K562 (cell line): ENCODE measurements around the gene LCTL. TPM values are rescaled to one million over a fixed set of nuclear protein-coding genes. Genes with fewer than 3 reads are reported as not detected.

Source experiments
- ATAC-seq: fragments of 200-7000 bp; cut with Tn5 transposase; 3 replicates; pipeline ENCODE4 v1.9.1; 2020; ENCODE audit warnings: moderate library complexity
- BruUV-seq: library from RNA; stranded (reverse); fragments of 400-500 nt; replicated peaks from 2 replicates; lab custom pipeline; 2021; lab: Mats Ljungman, UMichigan
- CTCF ChIA-PET: fragments of 300-600 bp; formaldehyde crosslinking; extraction: SDS; loops from one replicate; lab custom pipeline; 2021; ENCODE audit warnings: low intra/inter-chr PET ratio; lab: Yijun Ruan, JAX
- POLR2A ChIA-PET: fragments of 300-600, 350-650 bp; sonication (Branson Sonifier 250); formaldehyde crosslinking; extraction: SDS; loops from one replicate; lab custom pipeline; 2021; ENCODE audit warnings: antibody characterized with exemption, inconsistent platforms; lab: Yijun Ruan, JAX
- DNase-seq, 4 experiments: peaks; one replicate each; pipeline versions ENCODE4 v3.0.0 to v3.0.0-alpha.2; 2011 to 2018; ENCODE audit warnings: low spot score in 3 of 4, mixed read lengths in 3 of 4; ENCODE audit errors: extremely low read depth in 1 of 4
- FAIRE-seq: peaks from 2 replicates; lab custom pipeline; 2011; peaks lifted over from hg19 to GRCh38; lab: Jason Lieb, UNC
- H2AFZ ChIP-seq: 2 replicates; pipeline ENCODE4 v1.6.0; 2011; ENCODE audit warnings: low read depth, low read length, control low read depth, inconsistent platforms
- H3K27ac ChIP-seq: fragments of 200-600 bp; 3 replicates; pipeline ENCODE4 v1.8.0; 2011; ENCODE audit warnings: low read depth, mild to moderate bottlenecking, control low read depth, inconsistent platforms, low read length, moderate library complexity, mixed read lengths; ENCODE audit errors: extremely low read depth
- H3K27me3 ChIP-seq, 2 experiments: fragments of 300-600 bp in 1 of 2; 2 replicates in 1 of 2; 3 replicates in 1 of 2; pipeline versions ENCODE4 v1.6.0 to v1.8.0; 2011; ENCODE audit warnings: inconsistent platforms in 2 of 2, low read length in 2 of 2, mild to moderate bottlenecking in 1 of 2, mixed read lengths in 1 of 2, moderate library complexity in 1 of 2; ENCODE audit not compliant: control insufficient read depth in 2 of 2, insufficient read depth in 2 of 2
- H3K36me3 ChIP-seq: fragments of 300-600 bp; 3 replicates; pipeline ENCODE4 v1.8.0; 2011; ENCODE audit warnings: mild to moderate bottlenecking, low read length, inconsistent platforms; ENCODE audit not compliant: control insufficient read depth, insufficient read depth
- H3K4me1 ChIP-seq, 2 experiments: fragments of 200-600 bp in 1 of 2; replicated peaks in 1 of 2; 2 replicates in 1 of 2; 3 replicates in 1 of 2; pipeline versions ENCODE4 v1.5.1 to v1.8.0; 2011; ENCODE audit warnings: inconsistent platforms in 2 of 2, low read length in 2 of 2, mild to moderate bottlenecking in 1 of 2, mixed read lengths in 1 of 2, moderate library complexity in 1 of 2; ENCODE audit not compliant: control insufficient read depth in 2 of 2, insufficient read depth in 2 of 2
- H3K4me2 ChIP-seq: 2 replicates; pipeline ENCODE4 v1.6.1; 2011; ENCODE audit warnings: low read length, control low read depth, inconsistent platforms, mixed read lengths; ENCODE audit not compliant: insufficient read depth
- H3K4me3 ChIP-seq: fragments of 200-600 bp; sonication (generic), shearing (Covaris generic); 2 replicates; pipeline ENCODE4 v1.5.1; 2016; ENCODE audit warnings: control low read depth, inconsistent platforms
- H3K79me2 ChIP-seq: fragments of 200-600 bp; 3 replicates; pipeline ENCODE4 v1.8.0; 2011; ENCODE audit warnings: low read length, inconsistent platforms; ENCODE audit not compliant: control insufficient read depth, insufficient read depth
- H3K9ac ChIP-seq, 2 experiments: 2 replicates each; pipeline versions ENCODE4 v1.6.0 to v1.6.1; 2011; ENCODE audit warnings: low read depth in 2 of 2, low read length in 2 of 2, control low read depth in 1 of 2, inconsistent platforms in 1 of 2, mild to moderate bottlenecking in 1 of 2, mixed read lengths in 1 of 2; ENCODE audit not compliant: insufficient read depth in 1 of 2
- H3K9me1 ChIP-seq: one replicate; pipeline ENCODE4 v1.6.0; 2011; ENCODE audit warnings: inconsistent platforms, mild to moderate bottlenecking, low read length, moderate library complexity; ENCODE audit not compliant: control insufficient read depth, insufficient read depth
- H3K9me3 ChIP-seq: replicated peaks from 2 replicates; pipeline ENCODE4 v1.5.1; 2011; ENCODE audit warnings: low read depth, low read length, inconsistent platforms; ENCODE audit not compliant: control insufficient read depth, insufficient read depth
- H4K20me1 ChIP-seq: replicated peaks from 2 replicates; pipeline ENCODE4 v1.6.1; 2011; ENCODE audit warnings: low read length, inconsistent platforms, mixed read lengths; ENCODE audit not compliant: control insufficient read depth, insufficient read depth
- ARNT ChIP-seq, 2 experiments: fragments of 450-650 bp; IDR thresholded peaks; 2 replicates each; pipeline ENCODE4 v1.6.1; 2016; ENCODE audit warnings: mild to moderate bottlenecking in 1 of 2
- CEBPZ ChIP-seq: fragments of 150-350 bp; IDR thresholded peaks from 2 replicates; pipeline ENCODE4 v1.6.1; 2014; ENCODE audit warnings: low read depth, mild to moderate bottlenecking, low read length, borderline replicate concordance
- CTCF ChIP-seq, 3 experiments: IDR thresholded peaks in 2 of 3; conservative IDR thresholded peaks in 1 of 3; 2 replicates each; pipeline ENCODE4 v1.5.1; 2011 to 2012; ENCODE audit warnings: low read length in 3 of 3, mild to moderate bottlenecking in 3 of 3, control low read depth in 2 of 3, improper control_type of control experiment in 1 of 3, inconsistent platforms in 1 of 3, low read depth in 1 of 3, mixed read lengths in 1 of 3, moderate library complexity in 1 of 3; ENCODE audit not compliant: insufficient read depth in 2 of 3
- FOXM1 ChIP-seq, 2 experiments: fragments of 450-650 bp in 1 of 2; sonication (generic) in 1 of 2; formaldehyde crosslinking in 1 of 2; IDR thresholded peaks; 2 replicates each; pipeline versions ENCODE4 v1.6.1 to v1.9.0; 2017 to 2022; ENCODE audit warnings: low read depth in 2 of 2, mild to moderate bottlenecking in 2 of 2, missing genetic modification reagents in 1 of 2, moderate library complexity in 1 of 2
- HDGF ChIP-seq: fragments of 450-650 bp; IDR thresholded peaks from 2 replicates; pipeline ENCODE4 v1.6.1; 2016
- KDM5B ChIP-seq: fragments of 200-600 bp; sonication (generic); IDR thresholded peaks from 2 replicates; pipeline ENCODE4 v1.6.1; 2012; ENCODE audit warnings: low read depth, mild to moderate bottlenecking, moderate library complexity, low read length, control low read depth, inconsistent platforms; ENCODE audit not compliant: insufficient replicate concordance
- NFIC ChIP-seq: fragments of 450-650 bp; IDR thresholded peaks from 2 replicates; pipeline ENCODE4 v1.6.1; 2017; ENCODE audit warnings: mild to moderate bottlenecking, inconsistent platforms
- NONO ChIP-seq, 2 experiments: fragments of 200-400 bp in 1 of 2; fragments of 450-650 bp in 1 of 2; formaldehyde crosslinking in 1 of 2; IDR thresholded peaks; 2 replicates each; pipeline ENCODE4 v1.6.1; 2017; ENCODE audit warnings: low read depth in 2 of 2, mild to moderate bottlenecking in 2 of 2, moderate library complexity in 2 of 2, low read length in 1 of 2
- NR2F6 ChIP-seq: fragments of 450-650 bp; formaldehyde crosslinking; IDR thresholded peaks from 2 replicates; pipeline ENCODE4 v1.4.0; 2020; ENCODE audit warnings: mild to moderate bottlenecking
- RFX5 ChIP-seq: IDR thresholded peaks from 2 replicates; pipeline ENCODE4 v1.6.1; 2011; ENCODE audit warnings: low read depth, mild to moderate bottlenecking, improper control_type of control experiment, low read length
- SMAD2 ChIP-seq: fragments of 150-350 bp; IDR thresholded peaks from 2 replicates; pipeline ENCODE4 v1.6.1; 2014; ENCODE audit warnings: low read depth, mild to moderate bottlenecking, low read length
- ZBTB17 ChIP-seq: fragments of 450-650 bp; formaldehyde crosslinking; IDR thresholded peaks from 2 replicates; pipeline ENCODE4 v1.4.0; 2020; ENCODE audit warnings: mild to moderate bottlenecking
- ZNF507 ChIP-seq: conservative IDR thresholded peaks from 2 replicates; pipeline ENCODE4 v1.6.1; 2017; ENCODE audit warnings: missing genetic modification characterization, missing compliant biosample characterization
- WGBS: fragments of 100-300 bp; shearing (Covaris generic); methylation state at CpG from one replicate; pipeline ENCODE4 v1.1.6; 2016; ENCODE audit warnings: low coverage, mixed read lengths; ENCODE audit not compliant: insufficient coverage; ENCODE audit errors: missing lambda C conversion rate; 5-methylcytosine and 5-hydroxymethylcytosine counted together
- in situ Hi-C: fragments of 300-500 bp; cut with MboI; formaldehyde crosslinking; loops from 4 replicates; pipeline ENCODE4 v1.15.0; 2018; ENCODE audit warnings: inconsistent platforms, mixed read lengths
- intact Hi-C: fragments of 100-400 bp; cut with micrococcal nuclease; formaldehyde crosslinking; loops from 2 replicates; pipeline ENCODE4 v1.14.2; 2022
- polyA plus RNA-seq, 8 experiments: library from polyadenylated mRNA; depleted of rRNA in 4 of 8; stranded (reverse) in 5 of 8; unstranded in 3 of 8; fragments of >200 nt; fragmentation: Nextera tagmentation in 2 of 8; fragmentation: Illumina TruSeq in 1 of 8; extraction: Ambion mirVana in 2 of 8; extraction: Trizol in 1 of 8; gene quantifications; 2 replicates each; pipeline versions ENCODE4 v1.2.1 to v1.2.3, GENCODE V29; 2011 to 2014; ENCODE audit warnings: inconsistent platforms in 1 of 8, missing spikeins in 1 of 8
- total RNA-seq, 7 experiments: library from RNA; depleted of rRNA in 6 of 7; stranded (reverse); fragments of >200 nt in 6 of 7; fragmentation: Illumina TruSeq in 2 of 7; extraction: Trizol in 2 of 7; gene quantifications; 2 replicates each; pipeline versions ENCODE4 v1.2.1 to v1.2.3, GENCODE V29; 2011 to 2021; ENCODE audit warnings: low replicate concordance in 1 of 7
- TF ChIP-seq, protein P1 (sequence below): sonication (generic); formaldehyde crosslinking; IDR thresholded peaks from 2 replicates; pipeline ENCODE4 v1.8.1; 2023; ENCODE audit warnings: mild to moderate bottlenecking, missing genetic modification reagents

The LCTL gene
- total and polyA plus RNA-seq, 9 of the 15 experiments (the other 6 are each of a cell fraction or from before 2014, with no cell fraction given), result 0.08 to 0.31 (median 0.17) TPM; not detected in 6

GRCh38 chr15:66586155-66586976 lies 20.6 kb upstream of the LCTL start:
- Histone ChIP-seq H4K20me1 (peaks cover 65% of the 10 kb centered on the region), H3K79me2 (peaks cover 86% of the 10 kb centered on the region), H2AFZ (no peak overlapping the region), H3K27ac (peak overlapping the region; percentile 17; the same call in 2 of the 3 replicates), H3K4me2 (peak overlapping the region; percentile 84), H3K4me1 (peaks cover 39 to 47% of the 10 kb centered on the region in 2 experiments), H3K27me3 (no peaks in the 10 kb centered on the region), H3K9me1 (peaks cover 28% of the 10 kb centered on the region), H3K4me3 (peak overlapping the region; percentile 28), H3K9ac (peak overlapping the region; percentile 56 to 93), H3K9me3 (no peaks in the 10 kb centered on the region), H3K36me3 (peaks cover 73% of the 10 kb centered on the region)
- ChIA-PET CTCF (no interaction called here), POLR2A (interaction anchor here (0.5 to 1.2 kb wide), 4 partner anchors 11 to 995 kb away, joined by 3 to 4 read pairs (median 3); no protein-coding TSS in a partner anchor)
- peak; percentile 15 for FAIRE-seq
- DNase-seq, result peak in 1 of 4 experiments; percentile 45
- intact Hi-C loops, result loop anchor here (5.0 kb wide), 1 partner anchor 266 kb away; no protein-coding TSS in a partner anchor
- no TSS peak for BruUV-seq
- ATAC-seq, result peak; percentile 52
- WGBS, result 35% methylated on average over 16 of the region's 17 CpGs
- in situ Hi-C loops, result no loop called here
- TF ChIP-seq NONO (IDR thresholded peaks at IDR 0.05; ENCODE audit: low read depth in 2 of 2, low read length in 1 of 2) (no peak), CEBPZ (no peak), HDGF (peak; percentile 49; the same call in 1 of the 2 replicates), RFX5 (no peak), ZBTB17 (CRISPR knock-in tag) (no peak), SMAD2 (no peak), NFIC (no peak), KDM5B (no peak), FOXM1 (IDR thresholded peaks at IDR 0.05; ENCODE audit: low read depth) (no peak), FOXM1 (CRISPR knock-in tag; IDR thresholded peaks at IDR 0.05; ENCODE audit: low read depth) (no peak), CTCF (IDR thresholded peaks at IDR 0.05 in 2 of 3, conservative IDR thresholded peaks at IDR 0.05 in 1 of 3; ENCODE audit: insufficient read depth in 2 of 3, low read depth in 1 of 3, low read length in 3 of 3) (no peak), ARNT (IDR thresholded peaks at IDR 0.05) (no peak), ZNF507 (no peak), NR2F6 (CRISPR knock-in tag) (no peak)
- TF ChIP-seq, protein P1, sequence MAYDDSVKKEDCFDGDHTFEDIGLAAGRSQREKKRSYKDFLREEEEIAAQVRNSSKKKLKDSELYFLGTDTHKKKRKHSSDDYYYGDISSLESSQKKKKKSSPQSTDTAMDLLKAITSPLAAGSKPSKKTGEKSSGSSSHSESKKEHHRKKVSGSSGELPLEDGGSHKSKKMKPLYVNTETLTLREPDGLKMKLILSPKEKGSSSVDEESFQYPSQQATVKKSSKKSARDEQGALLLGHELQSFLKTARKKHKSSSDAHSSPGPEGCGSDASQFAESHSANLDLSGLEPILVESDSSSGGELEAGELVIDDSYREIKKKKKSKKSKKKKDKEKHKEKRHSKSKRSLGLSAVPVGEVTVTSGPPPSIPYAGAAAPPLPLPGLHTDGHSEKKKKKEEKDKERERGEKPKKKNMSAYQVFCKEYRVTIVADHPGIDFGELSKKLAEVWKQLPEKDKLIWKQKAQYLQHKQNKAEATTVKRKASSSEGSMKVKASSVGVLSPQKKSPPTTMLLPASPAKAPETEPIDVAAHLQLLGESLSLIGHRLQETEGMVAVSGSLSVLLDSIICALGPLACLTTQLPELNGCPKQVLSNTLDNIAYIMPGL (CRISPR knock-in tag), result no peak
